ENCODE results near the gene HECTD4. TPM values are rescaled to one million over a fixed set of nuclear protein-coding genes. Genes with fewer than 3 reads are reported as not detected.

HECTD4 gene
- total RNA-seq, 1 donor, result 29.0 TPM

- Histone ChIP-seq H3K9me3 (ENCODE audit: low read depth, low read length) (no peaks in the 10 kb centered on the region), H3K4me3 (ENCODE audit: insufficient read depth, low read length) (no peak overlapping the region), H3K27me3 (ENCODE audit: insufficient read depth, low read length) (no peaks in the 10 kb centered on the region), H4K20me1 (ENCODE audit: insufficient read depth, low read length) (no peaks in the 10 kb centered on the region), H3K79me2 (ENCODE audit: insufficient read depth, low read length) (no peaks in the 10 kb centered on the region), H3K4me1 (ENCODE audit: insufficient read depth, low read length) (no peaks in the 10 kb centered on the region), H3K27ac (ENCODE audit: low read depth, low read length) (no peak overlapping the region), H2AFZ (ENCODE audit: low read length) (no peak overlapping the region), H3K4me2 (ENCODE audit: insufficient read depth, low read length) (no peak overlapping the region), H3K36me3 (ENCODE audit: insufficient read depth, low read length) (peaks cover 15% of the 10 kb centered on the region)
- no peak for TF ChIP-seq CTCF (IDR thresholded peaks at IDR 0.05; ENCODE audit: extremely low read depth, low read depth, low read length)
- DNase-seq (ENCODE audit: insufficient read length, low spot score, missing footprints), result no peak
Measured at GRCh38 chr12:112275836-112276235, 106.4 kb downstream of the HECTD4 start.

GRCh38 chr12:112275207-112275606 is 107.0 kb downstream of the HECTD4 start:
- H3K4me1 ChIP-seq (ENCODE audit: insufficient read depth, low read length), result no peaks in the 10 kb centered on the region
- no peaks in the 10 kb centered on the region for H3K9me3 ChIP-seq (ENCODE audit: low read depth, low read length)
- H3K79me2 ChIP-seq (ENCODE audit: insufficient read depth, low read length), result no peaks in the 10 kb centered on the region
- no peak for DNase-seq (ENCODE audit: insufficient read length, low spot score, missing footprints)
- H3K27ac ChIP-seq (ENCODE audit: low read depth, low read length), result no peak overlapping the region
- peaks cover 20% of the 10 kb centered on the region for H3K36me3 ChIP-seq (ENCODE audit: insufficient read depth, low read length)
- H4K20me1 ChIP-seq (ENCODE audit: insufficient read depth, low read length), result no peaks in the 10 kb centered on the region
- H2AFZ ChIP-seq (ENCODE audit: low read length), result no peak overlapping the region
- no peaks in the 10 kb centered on the region for H3K27me3 ChIP-seq (ENCODE audit: insufficient read depth, low read length)
- no peak overlapping the region for H3K4me3 ChIP-seq (ENCODE audit: insufficient read depth, low read length)
- H3K4me2 ChIP-seq (ENCODE audit: insufficient read depth, low read length), result no peak overlapping the region
- TF ChIP-seq CTCF (IDR thresholded peaks at IDR 0.05; ENCODE audit: extremely low read depth, low read depth, low read length), result no peak

GRCh38 chr12:112270673-112271072 is 111.6 kb downstream of the HECTD4 start:
- Histone ChIP-seq H3K27me3 (ENCODE audit: insufficient read depth, low read length) (no peaks in the 10 kb centered on the region), H3K36me3 (ENCODE audit: insufficient read depth, low read length) (peaks cover 39% of the 10 kb centered on the region), H4K20me1 (ENCODE audit: insufficient read depth, low read length) (no peaks in the 10 kb centered on the region), H2AFZ (ENCODE audit: low read length) (no peak overlapping the region), H3K27ac (ENCODE audit: low read depth, low read length) (no peak overlapping the region), H3K9me3 (ENCODE audit: low read depth, low read length) (no peaks in the 10 kb centered on the region), H3K79me2 (ENCODE audit: insufficient read depth, low read length) (no peaks in the 10 kb centered on the region), H3K4me2 (ENCODE audit: insufficient read depth, low read length) (no peak overlapping the region), H3K4me1 (ENCODE audit: insufficient read depth, low read length) (no peaks in the 10 kb centered on the region), H3K4me3 (ENCODE audit: insufficient read depth, low read length) (no peak overlapping the region)
- DNase-seq (ENCODE audit: insufficient read length, low spot score, missing footprints), result no peak
- no peak for TF ChIP-seq CTCF (IDR thresholded peaks at IDR 0.05; ENCODE audit: extremely low read depth, low read depth, low read length)

- H3K4me1 ChIP-seq (ENCODE audit: insufficient read depth, low read length), result no peaks in the 10 kb centered on the region
- H4K20me1 ChIP-seq (ENCODE audit: insufficient read depth, low read length), result no peaks in the 10 kb centered on the region
- peaks cover 37% of the 10 kb centered on the region for H3K36me3 ChIP-seq (ENCODE audit: insufficient read depth, low read length)
- no peak overlapping the region for H3K4me3 ChIP-seq (ENCODE audit: insufficient read depth, low read length)
- no peak overlapping the region for H2AFZ ChIP-seq (ENCODE audit: low read length)
- no peaks in the 10 kb centered on the region for H3K27me3 ChIP-seq (ENCODE audit: insufficient read depth, low read length)
- DNase-seq (ENCODE audit: insufficient read length, low spot score, missing footprints), result no peak
- H3K4me2 ChIP-seq (ENCODE audit: insufficient read depth, low read length), result no peak overlapping the region
- no peaks in the 10 kb centered on the region for H3K79me2 ChIP-seq (ENCODE audit: insufficient read depth, low read length)
- no peak overlapping the region for H3K27ac ChIP-seq (ENCODE audit: low read depth, low read length)
- no peaks in the 10 kb centered on the region for H3K9me3 ChIP-seq (ENCODE audit: low read depth, low read length)
- TF ChIP-seq CTCF (IDR thresholded peaks at IDR 0.05; ENCODE audit: extremely low read depth, low read depth, low read length), result no peak
Measured at GRCh38 chr12:112266473-112266872, 115.8 kb downstream of the HECTD4 start.
